H1 (cell line): Measurements from ENCODE around the gene DRC7. TPM values are rescaled to one million over a fixed set of nuclear protein-coding genes. Genes with fewer than 3 reads are reported as not detected.

Source experiments
- CTCF ChIA-PET: fragments of 300-600 bp; sonication (Branson Sonifier 250); formaldehyde crosslinking; loops from one replicate; lab custom pipeline; 2021; ENCODE audit not compliant: partially characterized antibody; lab: Charles Lee
- POLR2A ChIA-PET: fragments of 300-600 bp; sonication (Branson Sonifier 250); formaldehyde crosslinking; loops from one replicate; lab custom pipeline; 2021; ENCODE audit warnings: inconsistent platforms; ENCODE audit not compliant: partially characterized antibody; lab: Charles Lee
- DNase-seq, 2 experiments: peaks; one replicate each; pipeline versions ENCODE4 v3.0.0 to v3.0.0-alpha.2; 2010 to 2022; ENCODE audit warnings: low spot score in 2 of 2, low read depth in 1 of 2, mixed read lengths in 1 of 2
- FAIRE-seq: peaks from 2 replicates; lab custom pipeline; 2011; peaks lifted over from hg19 to GRCh38; lab: Jason Lieb, UNC
- H2AFZ ChIP-seq: 2 replicates; pipeline ENCODE4 v1.8.1; 2012; ENCODE audit warnings: low read length, inconsistent platforms
- H2AK5ac ChIP-seq: 2 replicates; pipeline ENCODE4 v1.6.1; 2013; ENCODE audit warnings: low read depth, low read length
- H2BK120ac ChIP-seq: replicated peaks from 2 replicates; pipeline ENCODE3; 2013; ENCODE audit warnings: low read depth, low read length, inconsistent platforms
- H2BK12ac ChIP-seq: 2 replicates; pipeline ENCODE4 v1.6.1; 2013; ENCODE audit warnings: low read depth, low read length
- H2BK15ac ChIP-seq: 2 replicates; pipeline ENCODE4 v1.6.1; 2013; ENCODE audit warnings: low read length
- H2BK20ac ChIP-seq: 2 replicates; pipeline ENCODE4 v1.6.1; 2013; ENCODE audit warnings: low read length
- H2BK5ac ChIP-seq: 2 replicates; pipeline ENCODE4 v1.6.1; 2013; ENCODE audit warnings: low read depth, low read length
- H3K14ac ChIP-seq: 2 replicates; pipeline ENCODE4 v1.6.1; 2013; ENCODE audit warnings: inconsistent platforms; ENCODE audit not compliant: insufficient read length
- H3K18ac ChIP-seq: 2 replicates; pipeline ENCODE4 v1.6.1; 2013; ENCODE audit warnings: low read length; ENCODE audit errors: extremely low read depth
- H3K23ac ChIP-seq: 2 replicates; pipeline ENCODE4 v1.6.1; 2013; ENCODE audit warnings: inconsistent platforms; ENCODE audit not compliant: insufficient read length
- H3K23me2 ChIP-seq: 2 replicates; pipeline ENCODE4 v1.6.1; 2013; ENCODE audit warnings: low read depth, low read length
- H3K27ac ChIP-seq: 2 replicates; pipeline ENCODE4 v1.6.1; 2011; ENCODE audit warnings: low read depth, low read length, inconsistent platforms
- H3K27me3 ChIP-seq, 4 experiments: replicated peaks in 1 of 4; 1 replicate in 1 of 4; 2 replicates in 3 of 4; pipeline versions ENCODE4 v1.6.1 to v1.8.1; 2011 to 2013; ENCODE audit warnings: low read length in 3 of 4, mild to moderate bottlenecking in 3 of 4, inconsistent platforms in 2 of 4, mixed read lengths in 2 of 4, moderate library complexity in 1 of 4; ENCODE audit not compliant: control insufficient read depth in 3 of 4, insufficient read depth in 3 of 4; ENCODE audit errors: extremely low read depth in 1 of 4
- H3K36me3 ChIP-seq, 4 experiments: 2 replicates each; pipeline versions ENCODE4 v1.6.1 to v1.8.1; 2011 to 2013; ENCODE audit warnings: mild to moderate bottlenecking in 4 of 4, low read length in 3 of 4, moderate library complexity in 2 of 4, control low read depth in 1 of 4, inconsistent platforms in 1 of 4; ENCODE audit not compliant: insufficient read depth in 4 of 4, control insufficient read depth in 2 of 4
- H3K4ac ChIP-seq: replicated peaks from 2 replicates; pipeline ENCODE3; 2013; ENCODE audit warnings: low read length, low read depth, mixed read lengths, inconsistent platforms; ENCODE audit not compliant: insufficient read length
- H3K4me1 ChIP-seq, 4 experiments: replicated peaks in 1 of 4; 1 replicate in 1 of 4; 2 replicates in 3 of 4; pipeline versions ENCODE4 v1.6.1 to v1.8.1; 2011 to 2013; ENCODE audit warnings: low read length in 3 of 4, inconsistent platforms in 2 of 4, mixed read lengths in 1 of 4; ENCODE audit not compliant: insufficient read depth in 4 of 4, control insufficient read depth in 3 of 4
- H3K4me2 ChIP-seq, 2 experiments: 2 replicates each; pipeline versions ENCODE4 v1.6.1 to v1.8.1; 2011 to 2013; ENCODE audit warnings: low read depth in 2 of 2, low read length in 2 of 2, control low read depth in 1 of 2, inconsistent platforms in 1 of 2, mild to moderate bottlenecking in 1 of 2; ENCODE audit not compliant: insufficient read depth in 1 of 2
- H3K4me3 ChIP-seq, 4 experiments: fragments of 200-600, 300-600 bp in 1 of 4; sonication (generic), shearing (Covaris generic), sonication (Bioruptor Twin) in 1 of 4; 2 replicates each; pipeline versions ENCODE4 v1.5.1 to v1.8.1; 2011 to 2016; ENCODE audit warnings: low read length in 4 of 4, low read depth in 3 of 4, control low read depth in 2 of 4, inconsistent platforms in 2 of 4, mild to moderate bottlenecking in 2 of 4, mixed read lengths in 1 of 4, moderate library complexity in 1 of 4; ENCODE audit not compliant: insufficient read depth in 2 of 4; ENCODE audit errors: extremely low read depth in 1 of 4
- H3K56ac ChIP-seq: replicated peaks from 2 replicates; pipeline ENCODE3; 2013; ENCODE audit warnings: low read depth, mild to moderate bottlenecking, mixed read lengths, low read length, inconsistent platforms; ENCODE audit not compliant: insufficient read length
- H3K79me1 ChIP-seq: 2 replicates; pipeline ENCODE4 v1.6.1; 2013; ENCODE audit warnings: low read depth, low read length, control low read depth
- H3K79me2 ChIP-seq, 2 experiments: 2 replicates each; pipeline versions ENCODE4 v1.6.1 to v1.8.1; 2012 to 2013; ENCODE audit warnings: low read length in 2 of 2, mild to moderate bottlenecking in 2 of 2, inconsistent platforms in 1 of 2; ENCODE audit not compliant: insufficient read depth in 2 of 2, control insufficient read depth in 1 of 2
- H3K9ac ChIP-seq, 4 experiments: replicated peaks in 1 of 4; 1 replicate in 1 of 4; 2 replicates in 3 of 4; pipeline versions ENCODE4 v1.6.1 to v1.8.1; 2011 to 2013; ENCODE audit warnings: low read depth in 3 of 4, low read length in 3 of 4, control low read depth in 2 of 4, mild to moderate bottlenecking in 2 of 4, moderate library complexity in 2 of 4, inconsistent platforms in 1 of 4; ENCODE audit errors: extremely low read depth in 1 of 4
- H3K9me3 ChIP-seq, 2 experiments: 2 replicates each; pipeline versions ENCODE4 v1.6.1 to v1.8.1; 2012 to 2013; ENCODE audit warnings: mild to moderate bottlenecking in 2 of 2, moderate library complexity in 2 of 2, control low read depth in 1 of 2, inconsistent platforms in 1 of 2, low read depth in 1 of 2, low read length in 1 of 2, mixed read lengths in 1 of 2; ENCODE audit not compliant: insufficient read depth in 2 of 2
- H4K20me1 ChIP-seq, 2 experiments: replicated peaks in 1 of 2; 2 replicates each; pipeline versions ENCODE3 to v1.8.1; 2011 to 2013; ENCODE audit warnings: inconsistent platforms in 2 of 2, low read length in 2 of 2, mild to moderate bottlenecking in 1 of 2; ENCODE audit not compliant: insufficient read depth in 2 of 2, control insufficient read depth in 1 of 2
- H4K5ac ChIP-seq: 2 replicates; pipeline ENCODE4 v1.6.1; 2013; ENCODE audit warnings: low read length, low read depth, mixed read lengths, inconsistent platforms; ENCODE audit not compliant: insufficient read length
- H4K8ac ChIP-seq: 2 replicates; pipeline ENCODE4 v1.8.0; 2013; ENCODE audit warnings: mild to moderate bottlenecking, moderate library complexity, low read length, inconsistent platforms; ENCODE audit not compliant: insufficient read depth; ENCODE audit errors: extremely low read depth
- H4K91ac ChIP-seq: replicated peaks from 2 replicates; pipeline ENCODE3; 2013; ENCODE audit warnings: low read length, mixed read lengths, inconsistent platforms; ENCODE audit not compliant: insufficient read length
- EZH2 ChIP-seq: fragments of 200-600 bp; sonication (generic); IDR thresholded peaks from 2 replicates; pipeline ENCODE4 v1.7.1; 2012; ENCODE audit warnings: low read depth, mild to moderate bottlenecking, moderate library complexity, low read length, inconsistent platforms; ENCODE audit not compliant: severe bottlenecking
- FOSL1 ChIP-seq: IDR thresholded peaks from 2 replicates; pipeline ENCODE4 v1.6.1; 2011; ENCODE audit warnings: mild to moderate bottlenecking, low read depth, low read length, moderate library complexity; ENCODE audit not compliant: insufficient read depth
- HDAC6 ChIP-seq: IDR thresholded peaks from one replicate; pipeline ENCODE4 v1.7.1; 2012; ENCODE audit warnings: low read depth, mild to moderate bottlenecking, inconsistent platforms, low read length, moderate library complexity
- JUND ChIP-seq: IDR thresholded peaks from 2 replicates; pipeline ENCODE4 v1.6.1; 2011; ENCODE audit warnings: mild to moderate bottlenecking, improper control_type of control experiment, low read length
- KDM1A ChIP-seq: fragments of 200-600, 300-600 bp; sonication (generic); IDR thresholded peaks from 2 replicates; pipeline ENCODE4 v1.7.1; 2016; ENCODE audit warnings: mild to moderate bottlenecking, low read length, borderline replicate concordance
- NRF1 ChIP-seq: IDR thresholded peaks from 2 replicates; pipeline ENCODE4 v1.6.1; 2011; ENCODE audit warnings: mild to moderate bottlenecking, low read depth, low read length, improper control_type of control experiment
- RFX5 ChIP-seq: IDR thresholded peaks from 2 replicates; pipeline ENCODE4 v1.6.1; 2011; ENCODE audit warnings: low read depth, low read length, improper control_type of control experiment, borderline replicate concordance
- RXRA ChIP-seq: IDR thresholded peaks from 2 replicates; pipeline ENCODE4 v1.6.1; 2011; ENCODE audit warnings: low read depth, mild to moderate bottlenecking, low read length, moderate library complexity; ENCODE audit not compliant: insufficient read depth
- SRF ChIP-seq: IDR thresholded peaks from 2 replicates; pipeline ENCODE4 v1.6.1; 2011; ENCODE audit warnings: mild to moderate bottlenecking, low read depth, low read length, moderate library complexity
- TAF7 ChIP-seq: optimal IDR thresholded peaks from 2 replicates; pipeline ENCODE3; 2011; ENCODE audit warnings: low read depth, mild to moderate bottlenecking, inconsistent platforms, low read length, moderate library complexity, borderline replicate concordance
- WGBS, 2 experiments: shearing (Covaris generic) in 1 of 2; methylation state at CpG; one replicate each; pipeline versions ENCODE4 v1.1.6 to v1.1.7; 2013 to 2015; ENCODE audit warnings: low lambda C conversion rate in 2 of 2, mixed read lengths in 2 of 2, inconsistent platforms in 1 of 2, low coverage in 1 of 2, missing lambda C conversion rate in 1 of 2; ENCODE audit not compliant: insufficient replicate concordance in 2 of 2, insufficient coverage in 1 of 2, insufficient read length in 1 of 2; ENCODE audit errors: extremely low coverage in 1 of 2, missing lambda C conversion rate in 1 of 2; 5-methylcytosine and 5-hydroxymethylcytosine counted together
- polyA plus RNA-seq, 7 experiments: library from polyadenylated mRNA; depleted of rRNA in 3 of 7; stranded (reverse) in 5 of 7; unstranded in 2 of 7; fragments of >200 nt in 5 of 7; fragments of 200-250 nt in 2 of 7; gene quantifications; 1 replicate in 5 of 7; 2 replicates in 1 of 7; 4 replicates in 1 of 7; pipeline versions ENCODE4 v1.2.1 to v1.2.3, GENCODE V29; 2011 to 2013; ENCODE audit warnings: missing spikeins in 2 of 7, mixed read lengths in 2 of 7
- total RNA-seq: library from RNA; stranded (reverse); fragmentation: NEBNext Ultra II Directional; extraction: Animal tissue kit (Norgen Biotek cat#: 25700); gene quantifications from 2 replicates; pipeline ENCODE4 v1.2.1, GENCODE V29; 2021
- TF ChIP-seq, protein P1 (sequence below): IDR thresholded peaks from 2 replicates; pipeline ENCODE4 v1.6.1; 2011; ENCODE audit warnings: low read length, improper control_type of control experiment
- TF ChIP-seq, protein P2 (sequence below): IDR thresholded peaks from 2 replicates; pipeline ENCODE4 v1.6.1; 2012; ENCODE audit warnings: inconsistent platforms

Gene DRC7
- total and polyA plus RNA-seq, 2 of the 8 experiments (the other 6 are each of a cell fraction or from before 2014, with no cell fraction given): 0.14 TPM; not detected in 1

DNA sequence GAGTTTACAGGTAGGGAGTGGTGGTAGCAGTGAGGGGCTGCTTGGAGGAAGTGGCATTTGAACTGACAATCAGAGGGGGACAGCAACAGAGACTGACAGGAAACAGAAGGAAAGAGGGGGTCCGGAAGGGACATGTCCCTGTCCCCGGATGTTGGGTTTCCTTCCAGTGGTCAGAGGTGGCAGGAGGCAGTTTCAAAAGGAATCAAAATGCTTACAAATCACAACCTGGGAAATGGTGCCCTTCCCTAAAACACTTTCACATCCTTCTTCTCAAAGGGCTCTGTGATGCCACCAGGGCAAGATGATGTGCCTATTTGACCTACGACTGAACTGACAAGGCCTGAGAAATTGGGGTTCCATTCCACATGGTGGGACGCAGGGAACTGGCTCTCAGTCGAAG is 46.5 kb upstream of the DRC7 start:
- H2AFZ ChIP-seq: no peak overlapping the region
- H4K91ac ChIP-seq: no peak overlapping the region
- H2BK5ac ChIP-seq: no peak overlapping the region
- H3K27me3 ChIP-seq: 0 out of 7 replicates have a peak, but pooled peaks cover 0 to 3% (median 0%) of the 10 kb centered on the region in 4 experiments
- no peak overlapping the region for H3K14ac ChIP-seq
- no peaks in the 10 kb centered on the region for H3K79me2 ChIP-seq
- H3K9me3 ChIP-seq: no peaks in the 10 kb centered on the region; a peak in 2 of 4 replicates
- no peak overlapping the region for H2BK20ac ChIP-seq
- no peak overlapping the region for H3K4me3 ChIP-seq
- no peak overlapping the region for H4K8ac ChIP-seq
- no peak overlapping the region for H3K4ac ChIP-seq
- H3K27ac ChIP-seq: no peak overlapping the region
- no peak overlapping the region for H3K4me2 ChIP-seq
- H3K23me2 ChIP-seq: no peaks in the 10 kb centered on the region; the same call in 1 of the 2 replicates
- H2BK120ac ChIP-seq: no peak overlapping the region
- H3K18ac ChIP-seq: no peak overlapping the region
- ChIA-PET CTCF (interaction anchor here (0.7 to 6.6 kb wide), 41 partner anchors 12 to 362 kb away, joined by 3 to 122 read pairs (median 8); partner anchors contain the start of genes ADGRG1, ADGRG3, DOK4 and DRC7), POLR2A (interaction anchor here (1.3 kb wide), 1 partner anchor 88 kb away, joined by 3 read pairs; the partner anchor contains the start of gene KATNB1)
- no peaks in the 10 kb centered on the region; a peak in 3 of 7 replicates for H3K4me1 ChIP-seq
- H3K56ac ChIP-seq: no peak overlapping the region
- FAIRE-seq (no peak), DNase-seq (no peak)
- no peaks in the 10 kb centered on the region; a peak in 1 of 8 replicates for H3K36me3 ChIP-seq
- H2BK12ac ChIP-seq: no peak overlapping the region
- no peak overlapping the region for H2BK15ac ChIP-seq
- H3K23ac ChIP-seq: no peak overlapping the region
- H4K5ac ChIP-seq: no peak overlapping the region
- H3K9ac ChIP-seq: no peak overlapping the region
- WGBS, 2 experiments: 86% methylated on average over 5 of the region's 5 CpGs; no CpG with 5 or more reads in 1 of the 2 experiments
- H3K79me1 ChIP-seq: no peaks in the 10 kb centered on the region
- H2AK5ac ChIP-seq: 0 out of 2 replicates have a peak overlapping the region, but pooled peaks have one; percentile 58
- peaks cover 0 to 9% of the 10 kb centered on the region in 2 experiments for H4K20me1 ChIP-seq
- TF ChIP-seq FOSL1: no peak
- TF ChIP-seq, protein P1, sequence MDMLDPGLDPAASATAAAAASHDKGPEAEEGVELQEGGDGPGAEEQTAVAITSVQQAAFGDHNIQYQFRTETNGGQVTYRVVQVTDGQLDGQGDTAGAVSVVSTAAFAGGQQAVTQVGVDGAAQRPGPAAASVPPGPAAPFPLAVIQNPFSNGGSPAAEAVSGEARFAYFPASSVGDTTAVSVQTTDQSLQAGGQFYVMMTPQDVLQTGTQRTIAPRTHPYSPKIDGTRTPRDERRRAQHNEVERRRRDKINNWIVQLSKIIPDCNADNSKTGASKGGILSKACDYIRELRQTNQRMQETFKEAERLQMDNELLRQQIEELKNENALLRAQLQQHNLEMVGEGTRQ: no peak
- TF ChIP-seq JUND: no peak
- no peak for TF ChIP-seq KDM1A
- TF ChIP-seq RFX5: no peak
- no peak for TF ChIP-seq SRF
- TF ChIP-seq NRF1: no peak
- TF ChIP-seq, protein P2, sequence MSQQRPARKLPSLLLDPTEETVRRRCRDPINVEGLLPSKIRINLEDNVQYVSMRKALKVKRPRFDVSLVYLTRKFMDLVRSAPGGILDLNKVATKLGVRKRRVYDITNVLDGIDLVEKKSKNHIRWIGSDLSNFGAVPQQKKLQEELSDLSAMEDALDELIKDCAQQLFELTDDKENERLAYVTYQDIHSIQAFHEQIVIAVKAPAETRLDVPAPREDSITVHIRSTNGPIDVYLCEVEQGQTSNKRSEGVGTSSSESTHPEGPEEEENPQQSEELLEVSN: no peak
- no peak for TF ChIP-seq TAF7
- no peak for TF ChIP-seq RXRA
- TF ChIP-seq HDAC6: no peak
- TF ChIP-seq EZH2: no peak
